Dedifferentiated amniotic fluid mesenchymal stem cell (primary cell): ENCODE results near the gene CASKIN1.

Source experiments
- DNase-seq: peaks from one replicate; pipeline ENCODE4 v3.0.0-alpha.2; 2016; ENCODE audit errors: extremely low spot score

CASKIN1 gene

DNA sequence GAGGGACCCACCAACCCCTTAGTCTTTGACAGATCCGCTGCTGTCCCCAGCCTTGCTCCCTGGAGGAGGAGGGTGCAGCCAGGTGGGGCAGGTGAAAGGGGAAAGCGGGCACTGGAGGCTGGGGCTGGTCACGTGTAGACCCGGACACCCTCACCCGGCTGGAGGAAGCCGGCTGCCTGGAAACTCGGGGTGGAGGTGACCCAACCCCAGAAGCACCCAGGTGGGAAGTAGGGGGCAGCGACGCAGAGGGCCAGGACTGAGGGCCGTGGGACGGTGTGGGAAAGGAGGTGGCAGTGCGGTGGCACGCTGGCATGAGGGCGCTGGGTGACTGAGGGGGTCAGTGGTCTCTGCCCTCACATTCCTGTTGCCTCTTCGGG is 38.2 kb downstream of the CASKIN1 start:
- no peak for DNase-seq

- no peak for DNase-seq
Observed at GRCh38 chr16:2157480-2158261, 38.7 kb downstream of the CASKIN1 start.

DNA sequence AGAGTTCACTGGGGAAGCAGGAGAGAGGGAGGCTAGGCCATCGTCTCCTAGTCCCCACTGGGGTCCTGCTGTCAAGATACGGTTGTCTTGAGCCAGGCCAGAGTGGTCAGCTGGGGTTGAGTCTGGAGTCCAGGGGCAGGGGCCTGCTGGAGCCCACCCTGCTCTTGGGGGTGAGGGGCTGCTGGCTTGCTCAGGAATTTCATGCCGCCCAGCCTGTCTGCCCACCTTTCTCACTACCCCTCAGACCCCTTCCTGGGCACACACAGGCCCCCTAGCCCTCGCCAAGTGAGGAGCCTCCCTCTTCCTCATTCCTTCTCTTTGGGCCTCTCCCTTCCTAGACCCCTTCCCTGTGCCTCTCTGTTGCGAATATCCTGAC is 39.6 kb downstream of the CASKIN1 start:
- DNase-seq: no peak

DNA sequence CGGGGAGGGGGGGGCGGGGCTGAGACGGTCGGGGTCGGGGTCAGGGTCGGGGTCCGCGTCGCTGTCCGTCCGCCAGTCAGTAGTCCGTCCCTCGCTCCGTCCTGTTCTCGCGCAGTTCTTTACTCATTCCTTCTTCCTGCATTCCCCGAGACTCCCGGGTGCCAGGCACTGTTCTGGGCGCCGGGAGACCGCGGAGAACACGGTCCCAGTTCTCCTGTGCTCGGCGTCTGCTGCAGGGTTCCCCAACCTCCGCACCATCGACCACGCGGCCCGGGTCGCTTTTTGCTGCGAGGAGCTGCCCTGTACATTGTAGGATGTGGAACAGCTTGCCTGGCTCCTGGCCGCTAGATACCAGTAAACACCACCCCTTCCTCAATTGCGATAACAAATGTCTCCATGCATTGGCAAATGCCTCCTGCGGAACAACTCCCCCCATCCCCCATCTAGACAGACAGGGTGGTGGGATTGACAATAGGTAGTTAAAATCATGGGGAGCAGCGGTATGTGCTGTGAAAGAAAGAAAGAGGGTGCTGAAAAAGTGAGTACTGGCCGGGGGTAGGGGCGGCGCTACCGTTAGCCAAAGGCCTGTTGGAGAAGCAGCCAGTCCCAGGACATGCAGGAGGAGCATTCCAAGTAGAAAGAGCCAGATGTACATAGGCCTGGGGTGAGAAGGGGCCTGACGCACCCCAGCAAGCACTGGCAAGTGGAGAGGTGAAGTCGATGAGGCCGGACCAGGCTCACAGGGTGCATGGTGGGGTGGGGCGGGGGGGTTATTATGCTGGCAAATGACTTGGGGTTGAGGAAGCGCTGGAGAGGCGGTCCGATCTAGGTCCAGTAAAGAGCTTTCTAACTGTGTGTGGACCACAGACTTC is 40.2 kb downstream of the CASKIN1 start:
- no peak for DNase-seq

GRCh38 chr16:2155091-2155950 is 41.1 kb downstream of the CASKIN1 start, which contains the start of gene TRAF7:
TRAF7 (plus strand) TSS chr16:2155782; CDS start chr16:2163921, 8,139 bp downstream.
- DNase-seq: peak; percentile 100

DNA sequence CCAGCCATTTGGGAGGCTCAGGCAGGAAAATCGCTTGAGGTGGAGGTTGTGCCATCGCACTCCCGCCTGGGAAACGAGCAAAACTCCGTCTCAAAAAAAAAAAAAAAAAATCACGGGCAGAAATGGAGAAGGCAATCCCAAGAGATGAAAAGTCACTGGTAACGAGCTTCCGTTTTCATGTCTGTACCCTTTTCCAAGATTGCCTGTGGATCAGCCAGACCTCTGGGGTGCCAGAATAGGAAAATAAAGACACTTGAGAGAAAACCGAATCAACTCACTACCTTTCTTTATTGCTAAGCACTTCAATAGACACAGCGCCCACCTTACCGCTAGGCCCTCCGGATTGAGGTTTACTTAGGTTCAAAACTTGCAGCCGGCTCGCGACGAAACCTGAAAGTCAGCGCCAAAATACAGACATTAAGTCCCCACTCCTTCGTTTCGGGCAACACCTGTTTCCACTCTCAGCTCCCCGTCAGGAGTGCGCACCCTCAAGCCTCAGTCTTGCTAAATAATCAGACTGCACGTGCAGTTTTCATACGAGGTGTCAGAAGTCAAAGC is 41.8 kb downstream of the CASKIN1 start:
- no peak for DNase-seq

GRCh38 chr16:2152695-2153506 is 43.5 kb downstream of the CASKIN1 start:
- no peak for DNase-seq

GRCh38 chr16:2151188-2152091 is 45.0 kb downstream of the CASKIN1 start:
- no peak for DNase-seq

DNA sequence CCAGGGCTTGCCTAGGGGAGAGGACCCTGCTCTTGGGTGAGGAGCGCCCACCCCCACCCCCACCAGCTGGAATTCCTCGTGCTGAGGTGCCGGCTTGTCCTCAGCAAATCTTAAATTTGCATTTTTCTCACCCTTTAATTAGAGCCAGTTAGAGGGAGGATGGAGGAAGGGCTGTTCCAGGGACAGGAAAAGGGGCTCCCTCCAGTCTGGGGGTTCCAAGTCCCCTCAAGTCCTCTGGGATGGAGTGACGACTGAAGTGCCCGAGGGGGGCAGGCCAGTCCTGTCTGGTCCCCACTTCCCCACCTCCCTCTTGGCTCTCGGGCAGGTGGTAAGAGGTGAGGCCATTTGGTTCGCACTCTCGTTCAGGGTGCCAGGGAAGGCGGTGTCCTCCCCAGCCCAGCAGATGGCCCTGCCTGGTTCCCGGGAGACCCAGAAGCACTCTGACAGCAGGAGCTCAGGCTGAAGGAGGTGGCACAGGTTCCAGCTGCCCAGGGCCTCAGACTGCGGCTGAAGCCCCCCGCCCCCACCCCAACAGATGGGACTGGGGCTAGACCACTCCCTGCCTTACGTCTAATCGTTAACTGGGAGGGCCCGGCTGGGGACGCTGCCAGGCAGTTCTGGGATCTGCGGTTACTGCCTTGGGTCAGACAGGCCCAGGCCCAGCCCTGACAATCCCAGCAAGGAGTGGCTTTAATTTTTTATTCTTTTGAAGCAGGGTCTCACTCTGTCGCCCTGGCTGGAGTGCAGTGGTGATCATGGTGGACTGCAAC is 45.8 kb downstream of the CASKIN1 start:
- no peak for DNase-seq

DNA sequence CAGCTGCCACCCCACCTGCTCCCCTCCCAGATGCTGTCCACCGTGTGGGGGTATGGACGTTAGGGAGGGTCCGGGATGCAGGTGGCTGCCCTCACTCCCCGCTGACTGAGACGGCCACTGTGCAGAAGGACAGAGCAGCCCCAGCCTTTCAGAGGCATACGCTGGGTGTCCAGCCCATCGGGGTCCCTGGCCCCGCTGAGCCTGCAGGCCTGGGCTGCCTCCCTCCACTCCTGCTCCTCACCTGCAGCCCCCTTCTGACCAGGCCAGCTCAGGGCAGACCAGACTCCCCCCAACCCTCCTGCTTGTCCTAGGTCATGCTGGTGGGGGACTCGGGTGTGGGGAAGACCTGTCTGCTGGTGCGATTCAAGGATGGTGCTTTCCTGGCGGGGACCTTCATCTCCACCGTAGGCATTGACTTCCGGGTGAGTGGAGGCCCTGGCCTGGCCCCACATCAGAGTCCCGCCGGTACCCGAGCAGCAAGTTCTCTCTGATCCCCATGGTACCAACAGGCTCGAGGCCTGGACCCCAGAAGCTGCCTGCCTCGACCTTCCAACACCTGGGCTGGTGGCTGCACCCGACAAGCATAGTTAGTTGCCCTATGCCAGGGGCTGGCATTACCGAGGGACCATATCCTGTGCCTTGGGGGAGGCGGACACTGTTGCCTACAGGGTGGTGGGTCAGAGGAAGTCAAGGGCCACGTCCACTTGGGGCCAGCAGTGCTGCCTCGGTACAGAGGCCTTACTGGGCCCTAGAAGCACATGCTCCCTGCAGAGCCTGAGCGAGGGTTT is 46.6 kb downstream of the CASKIN1 start:
- no peak for DNase-seq

- DNase-seq: no peak
Observed at GRCh38 chr16:2148714-2149629, 47.4 kb downstream of the CASKIN1 start.

- DNase-seq: no peak
Observed at GRCh38 chr16:2147981-2148671, 48.3 kb downstream of the CASKIN1 start, which contains the start of gene RAB26. RAB26 (plus strand) TSS chr16:2148625; CDS start chr16:2148784, 159 bp downstream.

DNA sequence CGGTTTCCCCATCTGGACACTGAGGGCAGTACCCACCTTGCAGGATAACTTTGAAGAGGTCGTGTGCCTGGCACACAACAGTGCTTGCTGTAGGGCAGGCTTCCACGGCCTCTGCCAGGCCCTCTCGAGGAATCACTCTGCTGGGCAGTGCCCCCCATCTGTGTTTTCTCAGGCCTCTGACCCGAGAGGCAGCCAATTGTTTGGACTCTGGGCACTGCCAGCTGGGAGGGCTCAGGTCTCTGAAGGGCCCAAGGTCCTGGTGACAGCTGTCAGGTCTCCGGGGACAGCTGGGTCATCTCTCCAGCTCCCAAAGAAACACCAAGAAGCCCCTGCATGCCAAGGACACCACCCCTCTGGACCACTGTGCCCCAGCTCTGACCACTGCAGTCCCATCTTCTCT is 49.0 kb downstream of the CASKIN1 start:
- no peak for DNase-seq

- DNase-seq: no peak
Observed at GRCh38 chr16:2145843-2146242, 50.6 kb downstream of the CASKIN1 start.

GRCh38 chr16:2143878-2144485 is 52.4 kb downstream of the CASKIN1 start:
- DNase-seq: no peak
